ENCODE results near the gene ZC3H15. TPM values are rescaled to one million over a fixed set of nuclear protein-coding genes. Genes with fewer than 3 reads are reported as not detected.

The ZC3H15 gene
- total RNA-seq, 6 experiments from 2014 or later: 20.7 to 41.2 (median 30.5) TPM

GRCh38 chr2:186558512-186559276 lies 72.6 kb downstream of the ZC3H15 start:
- DNase-seq (no peak), ATAC-seq (no peak)
- intact Hi-C loops (cut with DNase I): no loop called here
- no peaks in the 10 kb centered on the region for H3K4me1 ChIP-seq
- no peaks in the 10 kb centered on the region for H3K36me3 ChIP-seq
- H3K9me3 ChIP-seq: no peaks in the 10 kb centered on the region
- 93% methylated on average over 2 of the region's 2 CpGs for WGBS (ENCODE audit: insufficient coverage, low coverage, low lambda C conversion rate, missing lambda C conversion rate)
- TF ChIP-seq, protein P1, sequence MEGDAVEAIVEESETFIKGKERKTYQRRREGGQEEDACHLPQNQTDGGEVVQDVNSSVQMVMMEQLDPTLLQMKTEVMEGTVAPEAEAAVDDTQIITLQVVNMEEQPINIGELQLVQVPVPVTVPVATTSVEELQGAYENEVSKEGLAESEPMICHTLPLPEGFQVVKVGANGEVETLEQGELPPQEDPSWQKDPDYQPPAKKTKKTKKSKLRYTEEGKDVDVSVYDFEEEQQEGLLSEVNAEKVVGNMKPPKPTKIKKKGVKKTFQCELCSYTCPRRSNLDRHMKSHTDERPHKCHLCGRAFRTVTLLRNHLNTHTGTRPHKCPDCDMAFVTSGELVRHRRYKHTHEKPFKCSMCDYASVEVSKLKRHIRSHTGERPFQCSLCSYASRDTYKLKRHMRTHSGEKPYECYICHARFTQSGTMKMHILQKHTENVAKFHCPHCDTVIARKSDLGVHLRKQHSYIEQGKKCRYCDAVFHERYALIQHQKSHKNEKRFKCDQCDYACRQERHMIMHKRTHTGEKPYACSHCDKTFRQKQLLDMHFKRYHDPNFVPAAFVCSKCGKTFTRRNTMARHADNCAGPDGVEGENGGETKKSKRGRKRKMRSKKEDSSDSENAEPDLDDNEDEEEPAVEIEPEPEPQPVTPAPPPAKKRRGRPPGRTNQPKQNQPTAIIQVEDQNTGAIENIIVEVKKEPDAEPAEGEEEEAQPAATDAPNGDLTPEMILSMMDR (IDR thresholded peaks at IDR 0.05): no peak
- no peak for TF ChIP-seq POLR2A (IDR thresholded peaks at IDR 0.05)
- no peaks in the 10 kb centered on the region for H3K27me3 ChIP-seq
- no peak overlapping the region for H3K4me3 ChIP-seq
- H3K27ac ChIP-seq: no peak overlapping the region

Other genes with a start within 250 kb of the ZC3H15 start
- gene ITGAV, start 103.8 kb downstream of the ZC3H15 start, total RNA-seq: 10 to 100 TPM; 16.3 to 48.4 (median 26.4) TPM
- gene FAM171B, start 207.8 kb downstream of the ZC3H15 start, total RNA-seq: under 1 TPM; 0.13 to 0.72 (median 0.46) TPM

Data from right lobe of liver (tissue), 6 donors.